GM18505 (cell line): ENCODE measurements around the gene CROCC2.

Source experiments
- ATAC-seq: cut with Tn5 transposase; IDR thresholded peaks from one replicate; pipeline ENCODE4 v1.9.1; 2021; ENCODE audit not compliant: unreplicated experiment
- POLR2A ChIP-seq: IDR thresholded peaks from 4 replicates; pipeline ENCODE4 v1.6.1; 2011; ENCODE audit warnings: borderline replicate concordance; ENCODE audit not compliant: insufficient read depth, insufficient read length; ENCODE audit errors: extremely low read depth

CROCC2 gene

GRCh38 chr2:241020201-241020600, 114.1 kb downstream of the CROCC2 start:
- no peak for TF ChIP-seq POLR2A
- ATAC-seq = no peak

DNA sequence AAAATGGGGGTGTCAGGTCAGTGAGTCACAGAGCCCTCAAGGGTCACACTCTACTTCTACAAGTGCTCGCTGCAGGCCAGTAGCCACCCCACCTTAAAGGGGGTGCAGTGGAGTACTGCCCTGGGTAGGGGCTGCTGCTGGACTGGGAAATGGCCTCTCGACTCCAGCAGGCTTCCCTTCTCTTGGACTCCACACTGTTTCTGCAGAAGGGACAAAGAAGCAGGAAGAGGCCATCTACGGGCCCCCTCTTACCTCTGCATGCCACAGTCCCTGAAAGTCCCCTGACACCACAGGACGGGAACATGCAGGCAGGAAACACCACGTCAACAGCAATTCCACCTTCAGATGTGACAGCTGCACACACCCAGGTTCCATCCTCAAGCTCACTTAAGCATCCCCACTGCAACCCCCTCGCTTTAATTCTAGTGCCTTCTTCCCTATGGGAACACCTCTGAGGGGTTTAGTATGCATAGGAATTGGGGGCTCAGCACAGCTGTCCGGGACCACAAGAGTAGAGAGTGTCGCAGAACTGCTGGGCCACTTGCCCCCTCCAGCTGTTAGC, 114.6 kb downstream of the CROCC2 start:
- ATAC-seq = no peak
- no peak for TF ChIP-seq POLR2A

DNA sequence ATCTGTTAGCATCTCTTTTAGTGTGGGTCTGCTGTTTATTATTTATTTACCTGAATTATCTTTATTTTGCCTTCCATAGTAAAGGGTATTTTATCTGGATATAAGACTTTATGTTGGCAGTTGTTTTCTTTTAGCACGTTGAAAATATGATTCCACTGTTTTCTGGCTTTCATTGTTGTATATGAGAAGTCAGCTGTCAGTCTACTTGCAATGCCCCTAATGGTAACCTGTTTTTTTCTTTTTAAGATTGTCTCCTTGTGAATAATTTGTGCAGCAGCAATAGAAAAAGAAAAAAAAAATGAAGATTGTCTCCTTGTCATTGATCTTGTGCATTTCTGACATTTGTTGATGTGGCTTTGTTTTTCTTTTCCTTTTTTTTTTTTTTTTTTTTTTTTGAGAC, 119.5 kb downstream of the CROCC2 start:
- no peak for TF ChIP-seq POLR2A
- ATAC-seq = no peak

DNA sequence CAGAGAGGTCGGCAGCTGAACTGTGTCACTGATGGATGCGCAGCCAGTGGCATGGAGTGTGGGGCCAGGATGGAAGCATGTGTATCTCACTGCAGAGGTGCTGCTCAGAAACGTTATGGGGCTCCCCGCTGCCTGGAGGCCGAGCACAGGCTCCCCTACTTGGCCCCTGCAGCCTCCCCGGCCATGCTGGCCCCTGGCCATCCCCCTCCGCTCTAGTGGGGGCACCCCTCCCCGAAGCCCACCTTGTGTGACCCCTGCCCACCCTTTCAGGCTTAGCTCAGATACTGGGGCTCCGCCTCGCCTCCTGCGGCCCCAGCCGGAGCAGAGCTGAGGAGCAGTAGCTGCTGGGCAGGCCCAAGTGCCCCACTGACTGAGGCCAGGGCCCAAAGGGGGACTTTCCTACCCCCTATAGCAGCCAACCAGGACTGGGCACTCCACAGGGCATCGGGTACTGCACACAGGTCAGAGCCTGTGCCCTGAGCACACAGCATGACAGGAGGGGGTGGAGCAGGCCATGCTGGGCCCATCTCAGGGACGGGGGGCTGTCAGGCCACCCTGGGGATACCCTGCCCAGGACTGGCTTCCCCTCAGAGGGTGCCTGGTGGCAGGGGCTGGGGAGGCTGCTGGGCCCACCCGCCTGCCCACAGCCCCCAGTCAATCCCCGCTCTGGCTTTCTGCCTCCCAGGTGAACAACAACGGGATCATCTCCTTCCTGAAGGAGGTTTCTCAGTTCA, 123.6 kb downstream of the CROCC2 start:
- TF ChIP-seq POLR2A = no peak
- ATAC-seq = no peak

- no peak for TF ChIP-seq POLR2A
- no peak for ATAC-seq
Observed at GRCh38 chr2:241030333-241030680, 124.2 kb downstream of the CROCC2 start.

DNA sequence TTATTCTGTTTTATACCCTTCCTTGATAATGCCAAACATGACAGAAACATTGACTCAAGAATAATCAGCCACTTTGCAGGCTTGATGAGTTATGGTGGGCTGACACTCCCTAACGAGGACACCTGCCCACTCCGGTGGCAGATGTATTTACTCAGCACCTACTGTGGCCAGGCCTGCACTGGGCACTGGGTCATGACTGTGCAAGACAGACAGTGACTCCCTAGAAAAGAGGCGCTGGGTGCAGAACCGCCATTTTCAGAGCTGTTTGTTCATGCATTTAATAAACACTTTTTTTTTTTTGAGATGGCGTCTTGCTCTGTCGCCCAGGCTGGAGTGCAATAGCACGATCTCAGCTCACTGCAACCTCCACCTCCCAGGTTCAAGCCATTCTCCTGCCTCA, 124.7 kb downstream of the CROCC2 start:
- no peak for TF ChIP-seq POLR2A
- ATAC-seq = no peak

DNA sequence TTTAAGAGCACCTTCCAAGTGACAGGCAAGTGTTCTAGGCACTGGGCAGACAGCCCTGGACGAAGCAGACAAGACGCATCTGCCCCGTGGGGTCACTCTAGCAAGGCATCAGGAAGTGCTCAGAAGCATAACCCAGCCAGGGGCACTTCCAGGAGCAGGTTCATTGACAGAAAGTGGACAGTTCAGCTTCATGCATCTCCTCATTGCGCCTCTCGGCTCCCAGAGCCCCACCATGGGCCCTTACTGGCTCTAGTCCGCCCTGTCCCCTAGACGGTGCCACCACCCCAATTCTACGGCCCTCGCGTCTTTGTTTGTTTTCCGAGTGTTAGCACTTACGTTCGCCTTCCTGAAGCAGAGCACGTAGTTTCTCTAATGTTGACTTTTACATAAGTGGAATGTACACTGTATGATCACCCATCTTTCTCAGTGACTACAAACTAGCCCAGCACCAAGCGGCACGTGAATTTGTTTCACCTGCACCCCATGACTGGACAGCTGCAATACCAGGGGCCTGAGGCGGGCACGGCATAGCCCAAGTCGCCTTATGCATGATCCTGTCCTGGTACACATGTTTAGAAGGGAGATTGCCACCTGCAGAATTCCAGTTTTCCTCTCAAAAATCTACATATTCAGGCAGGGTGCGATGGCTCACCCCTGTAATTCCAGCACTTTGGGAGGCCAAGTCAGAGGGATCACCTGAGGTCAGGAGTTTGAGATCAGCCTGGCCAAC, 125.5 kb downstream of the CROCC2 start:
- no peak for ATAC-seq
- TF ChIP-seq POLR2A = no peak

GRCh38 chr2:241033336-241033987, 127.3 kb downstream of the CROCC2 start:
- no peak for ATAC-seq
- TF ChIP-seq POLR2A = no peak

DNA sequence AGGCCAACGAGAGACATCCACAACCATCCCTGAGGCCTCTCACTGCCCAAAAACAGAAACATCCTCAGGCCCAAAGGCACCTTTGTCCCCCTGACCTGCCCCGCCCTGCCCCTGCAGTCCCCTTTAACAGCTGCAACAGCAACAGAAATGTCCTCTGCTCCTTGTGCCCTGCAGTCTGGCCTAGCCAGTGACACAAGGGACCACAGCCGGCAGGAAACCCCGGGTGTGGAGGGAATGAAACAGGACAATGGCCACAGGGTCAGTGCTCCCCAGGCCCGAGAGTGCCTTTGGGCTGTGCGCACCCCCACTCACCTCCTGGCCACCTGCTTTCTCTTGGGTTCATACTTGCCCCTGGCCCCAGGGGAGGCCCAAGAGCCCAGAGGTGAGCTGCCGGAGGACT, 127.9 kb downstream of the CROCC2 start:
- no peak for ATAC-seq
- TF ChIP-seq POLR2A = no peak

- no peak for ATAC-seq
- TF ChIP-seq POLR2A = no peak
Observed at GRCh38 chr2:241034490-241035141, 128.5 kb downstream of the CROCC2 start.

DNA sequence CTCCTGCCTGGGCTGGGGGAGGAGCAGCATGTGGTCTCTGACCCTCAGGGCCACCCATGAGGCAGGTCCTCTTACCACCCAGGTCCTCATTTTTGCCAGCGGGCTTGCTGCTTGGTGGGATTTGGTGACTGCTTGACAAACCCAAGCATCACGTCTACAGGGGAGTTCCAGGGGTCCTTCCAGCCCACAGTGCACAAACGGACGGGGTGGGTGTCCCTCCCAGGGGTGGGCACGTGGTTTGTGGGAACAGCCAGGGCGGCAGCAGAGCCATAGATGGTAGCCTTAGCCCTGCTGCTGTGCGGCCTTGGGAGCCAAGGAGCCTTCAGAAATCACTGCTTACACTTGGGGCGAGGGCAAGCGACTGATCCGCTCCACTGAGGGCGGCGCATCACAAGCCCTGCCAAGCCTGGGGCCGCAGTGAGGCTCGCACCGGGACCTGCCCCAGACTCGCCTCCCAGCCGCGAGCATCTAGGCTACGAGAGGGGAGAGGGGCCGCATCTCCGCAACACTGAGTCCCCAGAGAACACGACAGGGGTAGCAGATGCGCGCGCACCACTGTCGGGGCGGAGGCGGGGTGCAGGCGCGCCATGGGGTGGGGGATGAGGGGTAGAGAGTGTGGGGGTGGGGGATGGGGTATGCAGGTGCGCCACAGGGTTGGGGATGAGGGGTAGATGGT, 129.1 kb downstream of the CROCC2 start:
- TF ChIP-seq POLR2A = no peak
- no peak for ATAC-seq

DNA sequence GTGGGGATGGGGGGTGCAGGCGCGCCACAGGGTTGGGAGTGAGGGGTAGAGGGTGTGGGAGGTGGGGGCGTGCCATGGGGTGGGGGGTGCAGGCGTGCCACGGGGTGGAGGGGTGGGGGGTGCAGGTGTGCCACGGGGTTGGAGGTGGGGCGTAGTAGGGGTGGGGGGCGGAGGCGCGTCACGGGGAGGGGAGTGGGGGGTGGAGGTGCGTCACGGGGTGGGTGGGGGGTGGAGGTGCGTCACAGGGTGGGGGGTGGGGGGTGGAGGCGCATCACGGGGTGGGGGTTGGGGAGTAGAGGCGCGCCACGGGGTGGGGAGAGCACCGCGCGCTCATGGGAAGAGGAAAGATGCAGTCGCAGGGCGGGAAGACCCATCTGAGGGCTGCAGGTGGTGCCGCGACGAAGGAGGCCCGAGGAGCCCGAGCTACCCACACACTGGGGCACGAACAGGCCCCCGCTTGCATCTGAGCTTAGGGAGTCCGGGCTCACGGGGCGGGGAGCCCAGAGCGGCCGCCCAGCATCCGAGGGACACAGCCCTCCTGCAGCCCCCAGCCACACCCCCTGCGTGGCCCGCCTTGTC, 129.8 kb downstream of the CROCC2 start:
- TF ChIP-seq POLR2A = no peak
- ATAC-seq = peak; percentile 15
